Measurements from ENCODE around the gene PID1.

PID1 gene

GRCh38 chr2:229098801-229099200, 172.3 kb downstream of the PID1 start:
- H3K36me3 ChIP-seq (ENCODE audit: control insufficient read depth, insufficient read depth, low read length) = no peaks in the 10 kb centered on the region
- no peak overlapping the region for H3K27ac ChIP-seq (ENCODE audit: low read depth, low read length, severe bottlenecking)
- WGBS, 2 experiments (ENCODE audit: insufficient coverage in 2 of 2) = 86 to 96% methylated on average over 3 to 4 of the region's 6 CpGs
- H3K9me3 ChIP-seq (ENCODE audit: control insufficient read depth, low read length) = no peaks in the 10 kb centered on the region
- H3K4me3 ChIP-seq (ENCODE audit: extremely low read depth, insufficient read depth, low read length, poor library complexity, severe bottlenecking) = no peak overlapping the region
- H3K4me1 ChIP-seq (ENCODE audit: control insufficient read depth, insufficient read depth, low read length, poor library complexity, severe bottlenecking) = no peaks in the 10 kb centered on the region

DNA sequence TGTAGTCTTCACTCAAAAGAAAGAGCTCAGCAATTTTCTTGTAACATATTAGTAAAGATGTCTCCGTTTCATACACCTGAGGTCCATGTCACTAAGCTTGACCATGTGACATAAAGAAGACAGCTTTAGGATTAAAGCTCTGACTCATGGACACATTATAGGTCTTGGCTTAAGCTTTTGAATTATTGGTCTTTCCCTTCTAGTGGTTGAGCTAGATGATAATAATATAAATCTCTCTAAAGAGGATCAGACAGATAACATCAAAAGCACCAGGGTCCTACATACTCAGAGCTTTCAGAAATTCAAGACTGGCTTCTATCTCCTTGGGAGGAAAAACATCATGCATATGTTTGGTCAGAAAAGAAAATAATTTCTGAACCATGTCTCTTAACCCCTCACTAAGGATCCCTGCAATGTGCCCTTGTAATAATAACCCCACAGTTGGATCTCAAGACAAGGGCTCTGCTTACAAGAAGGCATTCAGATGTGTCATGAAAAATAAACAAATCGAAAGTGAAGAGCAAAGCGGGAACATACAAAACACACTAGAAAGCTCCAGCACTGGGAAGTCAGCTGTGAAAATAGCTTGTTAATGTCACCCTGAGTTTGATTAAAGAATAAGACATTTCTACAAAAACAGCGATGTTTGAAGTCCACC, 174.5 kb downstream of the PID1 start:
- 80% methylated on average over 3 of the region's 4 CpGs; no CpG with 5 or more reads in 1 of the 2 experiments for WGBS, 2 experiments (ENCODE audit: insufficient coverage in 2 of 2)
- no peaks in the 10 kb centered on the region for H3K36me3 ChIP-seq (ENCODE audit: control insufficient read depth, insufficient read depth, low read length)
- no peaks in the 10 kb centered on the region for H3K9me3 ChIP-seq (ENCODE audit: control insufficient read depth, low read length)
- H3K27ac ChIP-seq (ENCODE audit: low read depth, low read length, severe bottlenecking) = no peak overlapping the region
- H3K4me3 ChIP-seq (ENCODE audit: extremely low read depth, insufficient read depth, low read length, poor library complexity, severe bottlenecking) = no peak overlapping the region
- H3K4me1 ChIP-seq (ENCODE audit: control insufficient read depth, insufficient read depth, low read length, poor library complexity, severe bottlenecking) = no peaks in the 10 kb centered on the region

- Histone ChIP-seq H3K9me3 (ENCODE audit: control insufficient read depth, low read length) (no peaks in the 10 kb centered on the region), H3K4me1 (ENCODE audit: control insufficient read depth, insufficient read depth, low read length, poor library complexity, severe bottlenecking) (no peaks in the 10 kb centered on the region), H3K27ac (ENCODE audit: low read depth, low read length, severe bottlenecking) (no peak overlapping the region), H3K4me3 (ENCODE audit: extremely low read depth, insufficient read depth, low read length, poor library complexity, severe bottlenecking) (no peak overlapping the region), H3K36me3 (ENCODE audit: control insufficient read depth, insufficient read depth, low read length) (no peaks in the 10 kb centered on the region)
- no CpG with 5 or more reads among the region's 1 CpG for WGBS, 2 experiments (ENCODE audit: insufficient coverage in 2 of 2)
These were observed 175.6 kb downstream of the PID1 start for GRCh38 chr2:229095472-229095871.

- Histone ChIP-seq H3K9me3 (ENCODE audit: control insufficient read depth, low read length) (no peaks in the 10 kb centered on the region), H3K4me3 (ENCODE audit: extremely low read depth, insufficient read depth, low read length, poor library complexity, severe bottlenecking) (no peak overlapping the region), H3K36me3 (ENCODE audit: control insufficient read depth, insufficient read depth, low read length) (no peaks in the 10 kb centered on the region), H3K27ac (ENCODE audit: low read depth, low read length, severe bottlenecking) (no peak overlapping the region), H3K4me1 (ENCODE audit: control insufficient read depth, insufficient read depth, low read length, poor library complexity, severe bottlenecking) (peaks cover 7% of the 10 kb centered on the region)
- 75 to 100% methylated on average over 1 of the region's 2 CpGs for WGBS, 2 experiments (ENCODE audit: insufficient coverage in 2 of 2)
These were observed 180.9 kb downstream of the PID1 start for GRCh38 chr2:229090225-229090624.

- Histone ChIP-seq H3K9me3 (ENCODE audit: control insufficient read depth, low read length) (no peaks in the 10 kb centered on the region), H3K4me1 (ENCODE audit: control insufficient read depth, insufficient read depth, low read length, poor library complexity, severe bottlenecking) (peaks cover 7% of the 10 kb centered on the region), H3K27ac (ENCODE audit: low read depth, low read length, severe bottlenecking) (no peak overlapping the region), H3K36me3 (ENCODE audit: control insufficient read depth, insufficient read depth, low read length) (no peaks in the 10 kb centered on the region), H3K4me3 (ENCODE audit: extremely low read depth, insufficient read depth, low read length, poor library complexity, severe bottlenecking) (no peak overlapping the region)
- WGBS, 2 experiments (ENCODE audit: insufficient coverage in 2 of 2) = 92 to 100% methylated on average over 2 to 3 of the region's 3 CpGs
These were observed 181.3 kb downstream of the PID1 start for GRCh38 chr2:229089776-229090175.

DNA sequence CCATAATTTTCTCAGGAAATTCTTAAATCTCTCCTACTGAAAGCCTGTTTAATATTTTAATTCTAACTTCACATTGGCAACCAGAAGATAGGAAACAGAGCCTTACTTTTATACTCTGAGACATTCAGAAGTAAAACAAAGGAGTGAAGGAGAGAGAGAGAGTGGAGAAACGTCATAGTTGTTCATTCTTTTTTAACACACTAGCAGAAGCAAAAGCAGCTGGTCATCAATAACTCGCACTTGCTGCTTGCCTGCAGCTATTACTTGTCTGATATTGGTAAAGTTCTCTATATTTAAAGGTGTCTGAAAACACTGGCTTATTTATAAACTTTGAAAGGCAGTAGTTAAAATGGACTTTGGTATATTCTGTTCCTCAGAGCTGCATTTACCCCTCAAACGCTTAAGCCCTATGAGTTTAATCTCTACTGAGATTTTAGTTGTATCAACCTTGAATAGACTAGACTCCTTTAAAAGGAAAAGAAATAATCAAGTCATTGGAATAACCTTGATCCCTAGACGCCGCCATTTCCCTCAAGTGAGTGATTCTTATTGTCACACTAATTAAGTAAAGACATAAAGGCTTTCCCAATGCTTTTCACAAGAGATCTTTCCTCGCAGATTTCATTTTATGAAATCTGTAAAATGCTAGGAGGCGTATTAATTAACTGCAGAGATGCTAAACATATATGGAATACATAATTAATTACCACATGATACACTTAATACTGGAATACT, 182.0 kb downstream of the PID1 start:
- peaks cover 7% of the 10 kb centered on the region for H3K4me1 ChIP-seq (ENCODE audit: control insufficient read depth, insufficient read depth, low read length, poor library complexity, severe bottlenecking)
- H3K36me3 ChIP-seq (ENCODE audit: control insufficient read depth, insufficient read depth, low read length) = no peaks in the 10 kb centered on the region
- H3K9me3 ChIP-seq (ENCODE audit: control insufficient read depth, low read length) = no peaks in the 10 kb centered on the region
- H3K27ac ChIP-seq (ENCODE audit: low read depth, low read length, severe bottlenecking) = no peak overlapping the region
- no peak overlapping the region for H3K4me3 ChIP-seq (ENCODE audit: extremely low read depth, insufficient read depth, low read length, poor library complexity, severe bottlenecking)
- WGBS, 2 experiments (ENCODE audit: insufficient coverage in 2 of 2) = no CpG with 5 or more reads among the region's 7 CpGs

- Histone ChIP-seq H3K36me3 (ENCODE audit: control insufficient read depth, insufficient read depth, low read length) (no peaks in the 10 kb centered on the region), H3K27ac (ENCODE audit: low read depth, low read length, severe bottlenecking) (no peak overlapping the region), H3K4me3 (ENCODE audit: extremely low read depth, insufficient read depth, low read length, poor library complexity, severe bottlenecking) (no peak overlapping the region), H3K4me1 (ENCODE audit: control insufficient read depth, insufficient read depth, low read length, poor library complexity, severe bottlenecking) (peaks cover 7% of the 10 kb centered on the region), H3K9me3 (ENCODE audit: control insufficient read depth, low read length) (no peaks in the 10 kb centered on the region)
- WGBS, 2 experiments (ENCODE audit: insufficient coverage in 2 of 2) = 82% methylated on average over 1 of the region's 2 CpGs; no CpG with 5 or more reads in 1 of the 2 experiments
These were observed 182.6 kb downstream of the PID1 start for GRCh38 chr2:229088517-229088913.

- 85 to 87% methylated on average over 1 to 2 of the region's 6 CpGs for WGBS, 2 experiments (ENCODE audit: insufficient coverage in 2 of 2)
- Histone ChIP-seq H3K4me1 (ENCODE audit: control insufficient read depth, insufficient read depth, low read length, poor library complexity, severe bottlenecking) (peaks cover 7% of the 10 kb centered on the region), H3K9me3 (ENCODE audit: control insufficient read depth, low read length) (no peaks in the 10 kb centered on the region), H3K4me3 (ENCODE audit: extremely low read depth, insufficient read depth, low read length, poor library complexity, severe bottlenecking) (no peak overlapping the region), H3K36me3 (ENCODE audit: control insufficient read depth, insufficient read depth, low read length) (no peaks in the 10 kb centered on the region), H3K27ac (ENCODE audit: low read depth, low read length, severe bottlenecking) (no peak overlapping the region)
These were observed 183.1 kb downstream of the PID1 start for GRCh38 chr2:229087843-229088516.

DNA sequence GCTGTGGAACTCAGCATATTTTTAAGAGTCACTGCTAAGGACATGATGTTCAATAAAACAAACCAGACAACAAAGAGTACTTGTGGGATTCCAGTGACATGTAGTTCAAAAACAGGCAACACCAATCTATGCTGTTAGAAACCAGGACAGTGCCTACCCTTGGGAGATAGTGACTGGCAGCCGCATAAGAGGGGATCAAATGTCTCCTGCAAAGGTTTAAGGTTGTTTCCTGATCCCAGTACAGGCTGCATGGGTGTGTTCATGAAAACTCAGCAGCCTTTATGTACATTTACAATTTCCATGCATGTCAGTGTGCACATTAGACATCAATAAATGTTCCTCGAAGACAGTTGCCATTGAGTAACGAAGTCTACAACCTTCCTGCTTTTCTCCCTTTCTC, 183.8 kb downstream of the PID1 start:
- Histone ChIP-seq H3K4me1 (ENCODE audit: control insufficient read depth, insufficient read depth, low read length, poor library complexity, severe bottlenecking) (peaks cover 7% of the 10 kb centered on the region), H3K9me3 (ENCODE audit: control insufficient read depth, low read length) (no peaks in the 10 kb centered on the region), H3K27ac (ENCODE audit: low read depth, low read length, severe bottlenecking) (no peak overlapping the region), H3K4me3 (ENCODE audit: extremely low read depth, insufficient read depth, low read length, poor library complexity, severe bottlenecking) (no peak overlapping the region), H3K36me3 (ENCODE audit: control insufficient read depth, insufficient read depth, low read length) (no peaks in the 10 kb centered on the region)
- 90 to 100% methylated on average over 3 of the region's 3 CpGs for WGBS, 2 experiments (ENCODE audit: insufficient coverage in 2 of 2)

GRCh38 chr2:229085439-229085838, 185.6 kb downstream of the PID1 start:
- Histone ChIP-seq H3K4me1 (ENCODE audit: control insufficient read depth, insufficient read depth, low read length, poor library complexity, severe bottlenecking) (peaks cover 7% of the 10 kb centered on the region), H3K4me3 (ENCODE audit: extremely low read depth, insufficient read depth, low read length, poor library complexity, severe bottlenecking) (no peak overlapping the region), H3K27ac (ENCODE audit: low read depth, low read length, severe bottlenecking) (no peak overlapping the region), H3K36me3 (ENCODE audit: control insufficient read depth, insufficient read depth, low read length) (no peaks in the 10 kb centered on the region), H3K9me3 (ENCODE audit: control insufficient read depth, low read length) (no peaks in the 10 kb centered on the region)

GRCh38 chr2:229084447-229084846, 186.6 kb downstream of the PID1 start:
- no peak overlapping the region for H3K4me3 ChIP-seq (ENCODE audit: extremely low read depth, insufficient read depth, low read length, poor library complexity, severe bottlenecking)
- H3K27ac ChIP-seq (ENCODE audit: low read depth, low read length, severe bottlenecking) = no peak overlapping the region
- H3K9me3 ChIP-seq (ENCODE audit: control insufficient read depth, low read length) = no peaks in the 10 kb centered on the region
- WGBS, 2 experiments (ENCODE audit: insufficient coverage in 2 of 2) = 67 to 100% methylated on average over 2 to 3 of the region's 5 CpGs
- peaks cover 7% of the 10 kb centered on the region for H3K4me1 ChIP-seq (ENCODE audit: control insufficient read depth, insufficient read depth, low read length, poor library complexity, severe bottlenecking)
- no peaks in the 10 kb centered on the region for H3K36me3 ChIP-seq (ENCODE audit: control insufficient read depth, insufficient read depth, low read length)

Data from mesodermal cell (in vitro differentiated cells).